ENCODE data around the gene MAP1S.

DNA sequence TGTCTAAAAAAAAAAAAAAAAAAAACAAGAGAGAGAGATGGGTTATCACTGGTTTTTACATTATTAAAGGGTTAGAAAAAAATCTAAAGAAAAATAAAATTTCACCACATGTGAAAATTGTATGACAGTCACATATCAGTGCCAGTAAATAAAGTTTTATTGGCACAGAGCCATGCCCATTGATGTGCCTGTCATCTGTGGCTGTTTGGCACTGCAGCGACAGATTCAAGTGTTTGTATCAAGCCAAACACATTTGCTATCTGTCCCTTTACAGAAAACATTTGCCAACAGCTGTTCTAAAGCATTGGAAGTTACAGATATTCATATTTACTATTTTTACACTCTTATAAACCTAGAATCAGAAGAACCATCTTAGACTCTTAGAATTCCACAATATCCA lies 48.3 kb downstream of the MAP1S start:
- TF ChIP-seq, protein P1, sequence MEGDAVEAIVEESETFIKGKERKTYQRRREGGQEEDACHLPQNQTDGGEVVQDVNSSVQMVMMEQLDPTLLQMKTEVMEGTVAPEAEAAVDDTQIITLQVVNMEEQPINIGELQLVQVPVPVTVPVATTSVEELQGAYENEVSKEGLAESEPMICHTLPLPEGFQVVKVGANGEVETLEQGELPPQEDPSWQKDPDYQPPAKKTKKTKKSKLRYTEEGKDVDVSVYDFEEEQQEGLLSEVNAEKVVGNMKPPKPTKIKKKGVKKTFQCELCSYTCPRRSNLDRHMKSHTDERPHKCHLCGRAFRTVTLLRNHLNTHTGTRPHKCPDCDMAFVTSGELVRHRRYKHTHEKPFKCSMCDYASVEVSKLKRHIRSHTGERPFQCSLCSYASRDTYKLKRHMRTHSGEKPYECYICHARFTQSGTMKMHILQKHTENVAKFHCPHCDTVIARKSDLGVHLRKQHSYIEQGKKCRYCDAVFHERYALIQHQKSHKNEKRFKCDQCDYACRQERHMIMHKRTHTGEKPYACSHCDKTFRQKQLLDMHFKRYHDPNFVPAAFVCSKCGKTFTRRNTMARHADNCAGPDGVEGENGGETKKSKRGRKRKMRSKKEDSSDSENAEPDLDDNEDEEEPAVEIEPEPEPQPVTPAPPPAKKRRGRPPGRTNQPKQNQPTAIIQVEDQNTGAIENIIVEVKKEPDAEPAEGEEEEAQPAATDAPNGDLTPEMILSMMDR (IDR thresholded peaks at IDR 0.05; ENCODE audit: low read depth, low read length, poor library complexity, severe bottlenecking): no peak
- TF ChIP-seq EZH2phosphoT487 (IDR thresholded peaks at IDR 0.05; ENCODE audit: borderline replicate concordance, low read length): no peak

Measured in DOHH2 (cell line).